ENCODE data around the gene PGAP3. TPM values are rescaled to one million over a fixed set of nuclear protein-coding genes. Genes with fewer than 3 reads are reported as not detected.

Gene PGAP3
- total and polyA plus RNA-seq, 4 donors = 15.9 to 39.7 (median 26.4) TPM

DNA sequence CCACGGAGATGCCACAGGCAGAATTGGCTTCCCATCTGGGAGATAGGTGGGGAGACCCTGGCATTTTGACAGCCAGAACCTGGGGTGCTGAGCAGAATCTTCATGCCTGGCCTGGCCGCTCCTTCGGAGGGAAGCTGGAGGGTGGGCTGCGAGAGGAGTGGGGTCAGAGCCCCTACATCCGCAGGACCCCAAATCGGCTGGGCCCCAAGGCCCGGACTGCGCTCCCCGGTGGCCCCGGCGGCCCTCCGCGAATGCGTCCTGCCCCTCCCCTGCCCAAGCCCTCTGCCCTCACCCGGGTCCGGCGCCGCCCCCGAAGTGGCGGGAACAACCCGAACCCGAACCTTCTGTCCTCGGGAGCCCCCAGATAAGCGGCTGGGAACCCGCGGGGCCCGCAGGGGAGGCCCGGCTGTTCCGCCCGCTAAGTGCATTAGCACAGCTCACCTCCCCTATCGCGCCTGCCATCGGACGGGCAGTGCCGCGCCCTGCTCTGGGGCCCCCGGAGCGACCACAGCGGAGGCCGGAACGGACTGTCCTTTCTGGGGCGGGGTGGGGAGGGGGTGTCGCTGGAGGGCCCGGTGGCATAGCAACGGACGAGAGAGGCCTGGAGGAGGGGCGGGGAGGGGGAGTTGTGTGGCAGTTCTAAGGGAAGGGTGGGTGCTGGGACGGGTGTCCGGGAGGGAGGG, 20.5 kb downstream of the PGAP3 start:
- DNase-seq (peak in 1 of 3 donors; percentile 32), ATAC-seq (ENCODE audit: insufficient read depth, low FRiP score) (no peak)
- Histone ChIP-seq H3K4me3 (no peak overlapping the region), H3K27me3 (ENCODE audit: control insufficient read depth in 3 of 3, insufficient read depth in 3 of 3, low read length in 2 of 3) (peaks cover 0 to 10% (median 7%) of the 10 kb centered on the region in 3 donors), H3K27ac (ENCODE audit: low read depth in 1 of 2, low read length in 1 of 2) (peak overlapping the region; percentile 58 to 91), H3K9ac (ENCODE audit: insufficient read depth in 1 of 2, low read length in 2 of 2) (no peak overlapping the region), H3K4me1 (ENCODE audit: control insufficient read depth in 5 of 5, insufficient read depth in 5 of 5, low read length in 5 of 5) (peaks cover 0 to 31% (median 0%) of the 10 kb centered on the region in 5 donors), H3K36me3 (ENCODE audit: control insufficient read depth in 4 of 4, insufficient read depth in 4 of 4, low read length in 4 of 4) (peaks cover 0 to 8% (median 0%) of the 10 kb centered on the region in 4 donors), H3K9me3 (ENCODE audit: control insufficient read depth in 4 of 4, insufficient read depth in 3 of 4, low read length in 3 of 4) (no peaks in the 10 kb centered on the region)
- TF ChIP-seq, protein P1, sequence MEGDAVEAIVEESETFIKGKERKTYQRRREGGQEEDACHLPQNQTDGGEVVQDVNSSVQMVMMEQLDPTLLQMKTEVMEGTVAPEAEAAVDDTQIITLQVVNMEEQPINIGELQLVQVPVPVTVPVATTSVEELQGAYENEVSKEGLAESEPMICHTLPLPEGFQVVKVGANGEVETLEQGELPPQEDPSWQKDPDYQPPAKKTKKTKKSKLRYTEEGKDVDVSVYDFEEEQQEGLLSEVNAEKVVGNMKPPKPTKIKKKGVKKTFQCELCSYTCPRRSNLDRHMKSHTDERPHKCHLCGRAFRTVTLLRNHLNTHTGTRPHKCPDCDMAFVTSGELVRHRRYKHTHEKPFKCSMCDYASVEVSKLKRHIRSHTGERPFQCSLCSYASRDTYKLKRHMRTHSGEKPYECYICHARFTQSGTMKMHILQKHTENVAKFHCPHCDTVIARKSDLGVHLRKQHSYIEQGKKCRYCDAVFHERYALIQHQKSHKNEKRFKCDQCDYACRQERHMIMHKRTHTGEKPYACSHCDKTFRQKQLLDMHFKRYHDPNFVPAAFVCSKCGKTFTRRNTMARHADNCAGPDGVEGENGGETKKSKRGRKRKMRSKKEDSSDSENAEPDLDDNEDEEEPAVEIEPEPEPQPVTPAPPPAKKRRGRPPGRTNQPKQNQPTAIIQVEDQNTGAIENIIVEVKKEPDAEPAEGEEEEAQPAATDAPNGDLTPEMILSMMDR (IDR thresholded peaks at IDR 0.05; ENCODE audit: control extremely low read depth, extremely low read depth) = no peak
- 9 to 12% methylated on average over 43 to 49 of the region's 49 CpGs for WGBS, 2 donors

GRCh38 chr17:39666601-39667261, 21.1 kb downstream of the PGAP3 start:
- Histone ChIP-seq H3K4me3 (no peak overlapping the region), H3K27ac (ENCODE audit: low read depth in 1 of 2, low read length in 1 of 2) (peak overlapping the region; percentile 58 to 91), H3K27me3 (ENCODE audit: control insufficient read depth in 3 of 3, insufficient read depth in 3 of 3, low read length in 2 of 3) (peaks cover 0 to 10% (median 5%) of the 10 kb centered on the region in 3 donors), H3K9ac (ENCODE audit: insufficient read depth in 1 of 2, low read length in 2 of 2) (no peak overlapping the region), H3K9me3 (ENCODE audit: control insufficient read depth in 4 of 4, insufficient read depth in 3 of 4, low read length in 3 of 4) (no peaks in the 10 kb centered on the region), H3K4me1 (ENCODE audit: control insufficient read depth in 5 of 5, insufficient read depth in 5 of 5, low read length in 5 of 5) (peaks cover 0 to 37% (median 0%) of the 10 kb centered on the region in 5 donors), H3K36me3 (ENCODE audit: control insufficient read depth in 4 of 4, insufficient read depth in 4 of 4, low read length in 4 of 4) (peaks cover 0 to 10% (median 0%) of the 10 kb centered on the region in 4 donors)
- no peak for ATAC-seq (ENCODE audit: insufficient read depth, low FRiP score)
- TF ChIP-seq, protein P1 (IDR thresholded peaks at IDR 0.05; ENCODE audit: control extremely low read depth, extremely low read depth) = no peak
- DNase-seq = no peak
- WGBS, 2 donors = 55 to 61% methylated on average over 11 of the region's 11 CpGs

GRCh38 chr17:39666231-39666600, 21.6 kb downstream of the PGAP3 start:
- peaks cover 0 to 10% (median 4%) of the 10 kb centered on the region in 3 donors for H3K27me3 ChIP-seq (ENCODE audit: control insufficient read depth in 3 of 3, insufficient read depth in 3 of 3, low read length in 2 of 3)

More at GRCh38 chr17:39666231-39666600, 21.6 kb downstream of the PGAP3 start:
- 47% methylated on average over 2 of the region's 2 CpGs for WGBS, 2 donors
- H3K4me1 ChIP-seq (ENCODE audit: control insufficient read depth in 5 of 5, insufficient read depth in 5 of 5, low read length in 5 of 5) = peaks cover 0 to 42% (median 0%) of the 10 kb centered on the region in 5 donors
- H3K27ac ChIP-seq (ENCODE audit: low read depth in 1 of 2, low read length in 1 of 2) = peak overlapping the region; percentile 15 to 91
- peaks cover 0 to 15% (median 0%) of the 10 kb centered on the region in 4 donors for H3K36me3 ChIP-seq (ENCODE audit: control insufficient read depth in 4 of 4, insufficient read depth in 4 of 4, low read length in 4 of 4)
- no peak overlapping the region for H3K4me3 ChIP-seq
- no peak overlapping the region for H3K9ac ChIP-seq (ENCODE audit: insufficient read depth in 1 of 2, low read length in 2 of 2)
- DNase-seq (peak in 1 of 3 donors; percentile 31), ATAC-seq (ENCODE audit: insufficient read depth, low FRiP score) (no peak)
- TF ChIP-seq, protein P1 (IDR thresholded peaks at IDR 0.05; ENCODE audit: control extremely low read depth, extremely low read depth) = no peak
- H3K9me3 ChIP-seq (ENCODE audit: control insufficient read depth in 4 of 4, insufficient read depth in 3 of 4, low read length in 3 of 4) = no peaks in the 10 kb centered on the region
